Measurements from ENCODE around the gene PCSK1.

DNA sequence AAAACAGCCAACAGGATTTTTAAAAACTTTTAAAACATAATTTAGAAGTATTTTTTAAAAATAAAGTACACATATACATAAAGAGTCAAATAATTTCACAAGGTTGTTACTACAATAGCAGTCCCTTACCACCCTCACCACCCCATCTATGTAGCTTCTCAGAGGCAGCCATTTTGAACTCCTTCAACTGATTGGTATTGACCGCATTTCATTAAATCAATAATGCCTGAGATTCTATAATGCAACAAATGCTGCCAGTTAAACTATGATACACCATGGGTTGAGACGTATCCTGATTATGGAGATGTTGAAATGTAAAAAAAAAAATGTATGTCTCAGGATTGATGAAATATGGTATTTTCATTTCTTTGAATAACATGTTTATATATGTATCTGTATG, 78.8 kb downstream of the PCSK1 start:
- TF ChIP-seq POLR2A (IDR thresholded peaks at IDR 0.05) (no peak), POLR2AphosphoS5 (IDR thresholded peaks at IDR 0.05) (no peak), EP300 (IDR thresholded peaks at IDR 0.05) (no peak)
- TF ChIP-seq, protein P1, sequence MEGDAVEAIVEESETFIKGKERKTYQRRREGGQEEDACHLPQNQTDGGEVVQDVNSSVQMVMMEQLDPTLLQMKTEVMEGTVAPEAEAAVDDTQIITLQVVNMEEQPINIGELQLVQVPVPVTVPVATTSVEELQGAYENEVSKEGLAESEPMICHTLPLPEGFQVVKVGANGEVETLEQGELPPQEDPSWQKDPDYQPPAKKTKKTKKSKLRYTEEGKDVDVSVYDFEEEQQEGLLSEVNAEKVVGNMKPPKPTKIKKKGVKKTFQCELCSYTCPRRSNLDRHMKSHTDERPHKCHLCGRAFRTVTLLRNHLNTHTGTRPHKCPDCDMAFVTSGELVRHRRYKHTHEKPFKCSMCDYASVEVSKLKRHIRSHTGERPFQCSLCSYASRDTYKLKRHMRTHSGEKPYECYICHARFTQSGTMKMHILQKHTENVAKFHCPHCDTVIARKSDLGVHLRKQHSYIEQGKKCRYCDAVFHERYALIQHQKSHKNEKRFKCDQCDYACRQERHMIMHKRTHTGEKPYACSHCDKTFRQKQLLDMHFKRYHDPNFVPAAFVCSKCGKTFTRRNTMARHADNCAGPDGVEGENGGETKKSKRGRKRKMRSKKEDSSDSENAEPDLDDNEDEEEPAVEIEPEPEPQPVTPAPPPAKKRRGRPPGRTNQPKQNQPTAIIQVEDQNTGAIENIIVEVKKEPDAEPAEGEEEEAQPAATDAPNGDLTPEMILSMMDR (IDR thresholded peaks at IDR 0.05) = no peak

Data from gastroesophageal sphincter (tissue), 3 donors.